HCT116 (cell line): Measurements from ENCODE around the gene ELAVL3. TPM values are rescaled to one million over a fixed set of nuclear protein-coding genes. Genes with fewer than 3 reads are reported as not detected.

Source experiments
- ATAC-seq: fragments of 200-7000 bp; cut with Tn5 transposase; 2 replicates; pipeline ENCODE4 v1.9.1; 2020; ENCODE audit warnings: mild to moderate bottlenecking, moderate library complexity
- BruUV-seq: library from RNA; stranded (reverse); fragments of 400-500 nt; replicated peaks from 2 replicates; lab custom pipeline; 2021; lab: Mats Ljungman, UMichigan
- CTCF ChIA-PET: fragments of 300-600 bp; sonication (Branson Sonifier 250); formaldehyde crosslinking; loops from one replicate; lab custom pipeline; 2021; ENCODE audit warnings: antibody characterized with exemption; lab: Charles Lee
- POLR2A ChIA-PET: fragments of 300-600, 350-600 bp; sonication (Branson Sonifier 250); formaldehyde crosslinking; loops from one replicate; lab custom pipeline; 2021; ENCODE audit warnings: antibody characterized with exemption; lab: Charles Lee
- RAD21 ChIA-PET, 2 experiments: fragments of 300-600 bp; sonication (Branson Sonifier 250); formaldehyde crosslinking; loops; one replicate each; lab custom pipeline; 2023; ENCODE audit warnings: low total read pairs in 2 of 2; ENCODE audit not compliant: uncharacterized antibody in 2 of 2, unreplicated experiment in 2 of 2, low non-redundant PET in 1 of 2; lab: Charles Lee
- DNase-seq: peaks from one replicate; pipeline ENCODE4 v3.0.0-alpha.2; 2010; ENCODE audit warnings: low read depth, low spot score
- H2AFZ ChIP-seq: fragments of 200-600 bp; shearing (Covaris generic), sonication (generic); 2 replicates; pipeline ENCODE4 v1.6.1; 2017; ENCODE audit warnings: low read depth, mixed run types, mixed read lengths, antibody characterized with exemption, low read length; ENCODE audit not compliant: poor library complexity, severe bottlenecking
- H3K27ac ChIP-seq: 2 replicates; pipeline ENCODE4 v1.5.1; 2012; ENCODE audit warnings: low read depth, low read length
- H3K27me3 ChIP-seq: fragments of 200-600 bp; sonication (generic); 2 replicates; pipeline ENCODE4 v1.6.1; 2016; ENCODE audit warnings: mixed run types, low read length, mixed read lengths; ENCODE audit not compliant: insufficient read depth
- H3K36me3 ChIP-seq, 2 experiments: fragments of 200-500 bp in 1 of 2; fragments of 200-600 bp in 1 of 2; sonication (Bioruptor generic) in 1 of 2; sonication (generic) in 1 of 2; 2 replicates each; pipeline versions ENCODE4 v1.5.1 to v1.6.1; 2014 to 2016; ENCODE audit warnings: low read length in 2 of 2, inconsistent platforms in 1 of 2, mixed read lengths in 1 of 2, mixed run types in 1 of 2; ENCODE audit not compliant: insufficient read depth in 2 of 2, control insufficient read depth in 1 of 2
- H3K4me1 ChIP-seq, 2 experiments: fragments of 200-600 bp in 1 of 2; sonication (generic) in 1 of 2; 2 replicates each; pipeline versions ENCODE4 v1.5.1 to v1.6.1; 2012 to 2017; ENCODE audit warnings: low read length in 2 of 2, inconsistent platforms in 1 of 2, mild to moderate bottlenecking in 1 of 2, mixed read lengths in 1 of 2, mixed run types in 1 of 2, moderate library complexity in 1 of 2; ENCODE audit not compliant: insufficient read depth in 2 of 2, control insufficient read depth in 1 of 2
- H3K4me2 ChIP-seq: fragments of 200-600 bp; sonication (generic); 2 replicates; pipeline ENCODE4 v1.6.1; 2017; ENCODE audit warnings: mixed run types, low read length, mixed read lengths
- H3K4me3 ChIP-seq, 2 experiments: fragments of 200-600 bp in 1 of 2; sonication (generic) in 1 of 2; replicated peaks in 1 of 2; 2 replicates each; pipeline ENCODE4 v1.5.1; 2011 to 2016; ENCODE audit warnings: low read length in 2 of 2, control low read depth in 1 of 2, low read depth in 1 of 2, mild to moderate bottlenecking in 1 of 2, mixed read lengths in 1 of 2, mixed run types in 1 of 2
- H3K79me2 ChIP-seq: fragments of 200-600 bp; sonication (generic); 2 replicates; pipeline ENCODE4 v1.6.1; 2017; ENCODE audit warnings: mild to moderate bottlenecking, mixed run types, low read length, moderate library complexity, mixed read lengths; ENCODE audit not compliant: insufficient read depth
- H3K9ac ChIP-seq: fragments of 200-600 bp; sonication (generic); 2 replicates; pipeline ENCODE4 v1.6.1; 2016; ENCODE audit warnings: low read length, mixed read lengths
- H3K9me2 ChIP-seq: fragments of 200-600 bp; sonication (generic), shearing (Covaris generic); 2 replicates; pipeline ENCODE4 v1.6.1; 2017; ENCODE audit warnings: mixed run types, mild to moderate bottlenecking, moderate library complexity; ENCODE audit not compliant: insufficient read depth
- H3K9me3 ChIP-seq, 2 experiments: fragments of 200-500 bp in 1 of 2; fragments of 200-600 bp in 1 of 2; sonication (Bioruptor generic) in 1 of 2; sonication (generic) in 1 of 2; 2 replicates each; pipeline ENCODE4 v1.6.1; 2014 to 2017; ENCODE audit warnings: low read length in 2 of 2, mixed read lengths in 2 of 2, inconsistent platforms in 1 of 2, low read depth in 1 of 2, mild to moderate bottlenecking in 1 of 2, mixed run types in 1 of 2, moderate library complexity in 1 of 2; ENCODE audit not compliant: control insufficient read depth in 1 of 2, insufficient read depth in 1 of 2
- H4K20me1 ChIP-seq: fragments of 200-600 bp; sonication (generic), shearing (Covaris generic); 2 replicates; pipeline ENCODE4 v1.6.1; 2017; ENCODE audit warnings: mixed run types, mild to moderate bottlenecking, moderate library complexity; ENCODE audit not compliant: insufficient read depth
- CBX3 ChIP-seq: IDR thresholded peaks from 2 replicates; pipeline ENCODE4 v1.6.1; 2012; ENCODE audit warnings: low read depth
- CEBPB ChIP-seq: IDR thresholded peaks from 2 replicates; pipeline ENCODE4 v1.6.1; 2012; ENCODE audit warnings: low read depth
- EGR1 ChIP-seq: IDR thresholded peaks from 2 replicates; pipeline ENCODE4 v1.6.1; 2012; ENCODE audit warnings: low read depth
- ELF1 ChIP-seq: IDR thresholded peaks from 2 replicates; pipeline ENCODE4 v1.6.1; 2012; ENCODE audit warnings: low read depth, borderline replicate concordance
- MAX ChIP-seq: IDR thresholded peaks from 2 replicates; pipeline ENCODE4 v1.6.1; 2012
- POLR2A ChIP-seq: IDR thresholded peaks from 2 replicates; pipeline ENCODE4 v1.7.0; 2011; ENCODE audit warnings: borderline replicate concordance; ENCODE audit not compliant: insufficient read depth, insufficient read length; ENCODE audit errors: extremely low read depth
- POLR2AphosphoS5 ChIP-seq: IDR thresholded peaks from 2 replicates; pipeline ENCODE4 v1.6.1; 2011; ENCODE audit warnings: mild to moderate bottlenecking, low read depth, low read length, moderate library complexity
- SP1 ChIP-seq: IDR thresholded peaks from 2 replicates; pipeline ENCODE4 v1.6.1; 2012; ENCODE audit warnings: low read depth
- SRF ChIP-seq: IDR thresholded peaks from 2 replicates; pipeline ENCODE4 v1.6.1; 2012; ENCODE audit warnings: low read depth
- TCF7L2 ChIP-seq: IDR thresholded peaks from 2 replicates; pipeline ENCODE4 v1.7.0; 2011; ENCODE audit warnings: borderline replicate concordance, inconsistent platforms; ENCODE audit not compliant: insufficient read depth, insufficient read length; ENCODE audit errors: extremely low read depth
- YY1 ChIP-seq: IDR thresholded peaks from 2 replicates; pipeline ENCODE4 v1.6.1; 2011; ENCODE audit warnings: low read length, low read depth, moderate library complexity, mild to moderate bottlenecking; ENCODE audit not compliant: insufficient replicate concordance; ENCODE audit errors: extremely low read depth
- ZBTB33 ChIP-seq: IDR thresholded peaks from 2 replicates; pipeline ENCODE4 v1.6.1; 2011; ENCODE audit warnings: mild to moderate bottlenecking, low read length, moderate library complexity; ENCODE audit not compliant: insufficient replicate concordance; ENCODE audit errors: extremely low read depth
- ZFX ChIP-seq: fragments of 450-650 bp; IDR thresholded peaks from 2 replicates; pipeline ENCODE4 v1.6.1; 2017
- intact Hi-C: fragments of 100-400 bp; cut with micrococcal nuclease; formaldehyde crosslinking; loops from 2 replicates; pipeline ENCODE4 v1.10.0; 2022
- total RNA-seq: library from RNA; stranded (reverse); gene quantifications from one replicate; pipeline ENCODE4 v1.2.1, GENCODE V29; 2021; ENCODE audit not compliant: unreplicated experiment

ELAVL3 gene
- total RNA-seq, 1 experiment from 2014 or later: 0.05 TPM

- ChIA-PET POLR2A (interaction anchor here (1.0 kb wide), 1 partner anchor 124 kb away, joined by 3 read pairs; no protein-coding TSS in a partner anchor), RAD21 (no interaction called here), CTCF (no interaction called here)
- DNase-seq (peak; percentile 89), ATAC-seq (peak; percentile 71)
- Histone ChIP-seq H3K79me2 (peaks cover 6% of the 10 kb centered on the region; the same call in 1 of the 2 replicates), H3K27me3 (no peaks in the 10 kb centered on the region), H3K36me3 (no peaks in the 10 kb centered on the region), H3K9me2 (no peaks in the 10 kb centered on the region), H3K4me3 (peak within 1 kb of the TSS; percentile 65 to 80), H3K9me3 (no peaks in the 10 kb centered on the region), H3K4me2 (peak within 1 kb of the TSS; percentile 94), H3K9ac (peak within 1 kb of the TSS; percentile 87), H2AFZ (no peak within 1 kb of the TSS), H3K4me1 (peaks cover 0 to 13% of the 10 kb centered on the region in 2 experiments; a peak in 2 of 4 replicates), H3K27ac (peak within 1 kb of the TSS; percentile 89), H4K20me1 (no peaks in the 10 kb centered on the region)
- no peak for TF ChIP-seq EGR1
- no peak for TF ChIP-seq YY1
- no peak; the same call in 1 of the 2 replicates for TF ChIP-seq MAX
- TF ChIP-seq ELF1: no peak; the same call in 1 of the 2 replicates
- peak; percentile 40; the same call in 1 of the 2 replicates for TF ChIP-seq SP1
- peak; percentile 20 for TF ChIP-seq POLR2A
- TF ChIP-seq ZBTB33: peak; percentile 59
- TF ChIP-seq CEBPB: no peak
- no peak for TF ChIP-seq TCF7L2
- TF ChIP-seq SRF: peak; percentile 89
- TF ChIP-seq POLR2AphosphoS5: peak; percentile 60
- TF ChIP-seq CBX3: no peak
- TF ChIP-seq ZFX: peak; percentile 61; the same call in 1 of the 2 replicates
- BruUV-seq: no TSS peak
- intact Hi-C loops: loop anchor here (2.0 kb wide), 1 partner anchor 23 kb away; the partner anchor contains the start of gene ECSIT
Measured at GRCh38 chr19:11505504-11506100, 24.8 kb upstream of the ELAVL3 start, which contains the start of gene ZNF653. Gene ZNF653 (minus strand): TSS chr19:11505839. CDS start chr19:11505786, 53 bp downstream.
